HepG2 (cell line): ENCODE data around the gene RARA. TPM values are rescaled to one million over a fixed set of nuclear protein-coding genes. Genes with fewer than 3 reads are reported as not detected.

ENCODE experiments used
- KMT2B ChIP-seq: IDR thresholded peaks from 2 replicates; pipeline ENCODE4 v1.6.1; 2016; ENCODE audit warnings: missing genetic modification reagents, missing compliant biosample characterization
- PHF8 ChIP-seq: sonication (generic); formaldehyde crosslinking; IDR thresholded peaks from 2 replicates; pipeline ENCODE4 v1.5.0; 2020; ENCODE audit warnings: missing genetic modification reagents
- SPEN ChIP-seq: sonication (generic); formaldehyde crosslinking; IDR thresholded peaks from 2 replicates; pipeline ENCODE4 v1.5.1; 2020; ENCODE audit warnings: low read depth, mild to moderate bottlenecking, missing genetic modification reagents
- ZBTB1 ChIP-seq: sonication (generic); formaldehyde crosslinking; IDR thresholded peaks from 2 replicates; pipeline ENCODE4 v1.4.0; 2020; ENCODE audit warnings: missing genetic modification reagents, borderline replicate concordance
- ZFP82 ChIP-seq: sonication (generic); formaldehyde crosslinking; IDR thresholded peaks from 2 replicates; pipeline ENCODE4 v1.5.1; 2020; ENCODE audit warnings: mild to moderate bottlenecking, missing genetic modification reagents, borderline replicate concordance
- ZNF562 ChIP-seq: sonication (generic); formaldehyde crosslinking; IDR thresholded peaks from 2 replicates; pipeline ENCODE4 v1.8.0; 2022; ENCODE audit warnings: missing genetic modification reagents, borderline replicate concordance
- ZNF572 ChIP-seq: sonication (generic); formaldehyde crosslinking; IDR thresholded peaks from 2 replicates; pipeline ENCODE4 v1.5.1; 2020; ENCODE audit warnings: mild to moderate bottlenecking, missing genetic modification reagents
- ZNF615 ChIP-seq: sonication (generic); formaldehyde crosslinking; IDR thresholded peaks from 2 replicates; pipeline ENCODE4 v1.5.0; 2020; ENCODE audit warnings: mild to moderate bottlenecking, missing genetic modification reagents, borderline replicate concordance
- ZNF709 ChIP-seq: sonication (generic); formaldehyde crosslinking; IDR thresholded peaks from 2 replicates; pipeline ENCODE4 v1.5.0; 2020; ENCODE audit warnings: mild to moderate bottlenecking, missing genetic modification reagents
- polyA plus RNA-seq, 8 experiments: library from polyadenylated mRNA; depleted of rRNA in 3 of 8; stranded (reverse) in 7 of 8; unstranded in 1 of 8; fragments of >200 nt; fragmentation: Illumina TruSeq in 4 of 8; extraction: Trizol in 4 of 8; gene quantifications; 2 replicates each; pipeline versions ENCODE4 v1.2.1 to v1.2.3, GENCODE V29; 2011 to 2016; ENCODE audit warnings: low read depth in 4 of 8, missing spikeins in 1 of 8, mixed read lengths in 1 of 8; ENCODE audit not compliant: insufficient read depth in 1 of 8
- total RNA-seq, 5 experiments: library from RNA; depleted of rRNA; stranded (reverse); fragments of >200 nt; fragmentation: Illumina TruSeq; extraction: Trizol; gene quantifications; 2 replicates each; pipeline ENCODE4 v1.2.3, GENCODE V29; 2016; ENCODE audit warnings: low read depth in 1 of 5
- TF ChIP-seq, protein P1 (sequence below): sonication (generic); formaldehyde crosslinking; IDR thresholded peaks from 2 replicates; pipeline ENCODE4 v1.4.0; 2020; ENCODE audit warnings: mild to moderate bottlenecking, low read depth, missing genetic modification reagents
- TF ChIP-seq, protein P2 (sequence below): sonication (generic); formaldehyde crosslinking; IDR thresholded peaks from 2 replicates; pipeline ENCODE4 v1.4.0; 2020; ENCODE audit warnings: mild to moderate bottlenecking, missing genetic modification reagents
- TF ChIP-seq, protein P3 (sequence below), 2 experiments: fragments of 450-650 bp in 1 of 2; sonication (generic) in 1 of 2; formaldehyde crosslinking; IDR thresholded peaks; 2 replicates each; pipeline versions ENCODE4 v1.5.0 to v1.8.0; 2020 to 2022; ENCODE audit warnings: mild to moderate bottlenecking in 1 of 2, missing genetic modification reagents in 1 of 2
- TF ChIP-seq, protein P4 (sequence below): sonication (generic); formaldehyde crosslinking; IDR thresholded peaks from 2 replicates; pipeline ENCODE4 v1.5.1; 2020; ENCODE audit warnings: missing genetic modification reagents, mild to moderate bottlenecking, borderline replicate concordance
- TF ChIP-seq, protein P5 (sequence below): sonication (generic); formaldehyde crosslinking; IDR thresholded peaks from 2 replicates; pipeline ENCODE4 v1.8.1; 2022; ENCODE audit warnings: low read depth, mild to moderate bottlenecking, missing genetic modification reagents
- TF ChIP-seq, protein P6 (sequence below): sonication (generic); formaldehyde crosslinking; IDR thresholded peaks from 2 replicates; pipeline ENCODE4 v1.4.0; 2020; ENCODE audit warnings: mild to moderate bottlenecking, missing genetic modification reagents
- TF ChIP-seq, protein P7 (sequence below): sonication (generic); formaldehyde crosslinking; IDR thresholded peaks from 2 replicates; pipeline ENCODE4 v1.5.0; 2020; ENCODE audit warnings: missing genetic modification reagents

The RARA gene
- total and polyA plus RNA-seq, 2 of the 13 experiments (the other 11 are each of a cell fraction or from before 2014, with no cell fraction given): 6.4 to 8.6 TPM

DNA sequence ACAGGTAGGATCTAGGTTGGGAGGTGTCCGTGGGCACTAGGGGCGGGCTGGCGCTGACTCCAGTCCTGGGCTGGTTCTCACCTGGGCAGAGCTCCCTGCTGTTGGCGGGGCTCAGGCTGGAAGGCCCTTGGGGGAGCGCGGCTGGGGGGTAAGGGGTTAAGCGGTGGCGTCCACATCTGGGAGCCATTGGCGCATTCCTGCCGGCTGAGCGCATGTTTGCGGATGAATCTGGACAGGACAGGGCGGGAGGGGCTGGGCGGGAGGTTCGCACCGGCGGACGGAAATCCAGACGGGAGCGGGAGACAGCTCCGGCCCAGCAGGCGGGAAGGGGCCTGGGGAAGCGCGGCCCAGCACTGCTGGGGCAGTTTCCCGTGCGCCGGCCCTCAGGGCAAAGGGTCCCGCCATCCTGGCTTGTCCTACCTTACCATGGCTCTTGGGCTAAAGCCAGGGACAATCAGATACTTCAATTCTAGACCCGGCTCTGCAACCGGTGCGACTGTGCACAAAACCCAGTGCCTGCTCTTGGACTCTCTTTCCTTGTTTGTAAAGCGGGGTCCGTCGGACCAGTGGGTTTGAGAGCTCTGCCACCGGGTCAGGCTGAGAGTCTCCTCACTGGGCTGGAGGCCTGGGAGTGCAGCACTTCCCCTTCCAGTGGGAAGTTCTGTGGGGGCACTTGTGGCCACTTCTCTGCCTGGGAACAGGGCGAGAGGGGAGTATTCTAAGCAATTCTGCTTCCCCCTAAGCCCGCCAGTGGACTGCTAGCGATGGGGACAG lies 7.8 kb downstream of the RARA start (continued):
- TF ChIP-seq ZBTB1 (CRISPR knock-in tag) (no peak), ZNF572 (CRISPR knock-in tag) (no peak), ZNF709 (no peak), SPEN (no peak), KMT2B (peak; percentile 60; the same call in 1 of the 2 replicates), ZNF562 (CRISPR knock-in tag) (no peak), ZNF615 (CRISPR knock-in tag) (no peak), ZFP82 (CRISPR knock-in tag) (0 out of 2 replicates have a peak, but pooled peaks have one; percentile 15), PHF8 (CRISPR knock-in tag) (peak; percentile 58)
- TF ChIP-seq, protein P1, sequence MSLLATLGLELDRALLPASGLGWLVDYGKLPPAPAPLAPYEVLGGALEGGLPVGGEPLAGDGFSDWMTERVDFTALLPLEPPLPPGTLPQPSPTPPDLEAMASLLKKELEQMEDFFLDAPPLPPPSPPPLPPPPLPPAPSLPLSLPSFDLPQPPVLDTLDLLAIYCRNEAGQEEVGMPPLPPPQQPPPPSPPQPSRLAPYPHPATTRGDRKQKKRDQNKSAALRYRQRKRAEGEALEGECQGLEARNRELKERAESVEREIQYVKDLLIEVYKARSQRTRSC (CRISPR knock-in tag): 0 out of 2 replicates have a peak, but pooled peaks have one; percentile 58
- TF ChIP-seq, protein P2, sequence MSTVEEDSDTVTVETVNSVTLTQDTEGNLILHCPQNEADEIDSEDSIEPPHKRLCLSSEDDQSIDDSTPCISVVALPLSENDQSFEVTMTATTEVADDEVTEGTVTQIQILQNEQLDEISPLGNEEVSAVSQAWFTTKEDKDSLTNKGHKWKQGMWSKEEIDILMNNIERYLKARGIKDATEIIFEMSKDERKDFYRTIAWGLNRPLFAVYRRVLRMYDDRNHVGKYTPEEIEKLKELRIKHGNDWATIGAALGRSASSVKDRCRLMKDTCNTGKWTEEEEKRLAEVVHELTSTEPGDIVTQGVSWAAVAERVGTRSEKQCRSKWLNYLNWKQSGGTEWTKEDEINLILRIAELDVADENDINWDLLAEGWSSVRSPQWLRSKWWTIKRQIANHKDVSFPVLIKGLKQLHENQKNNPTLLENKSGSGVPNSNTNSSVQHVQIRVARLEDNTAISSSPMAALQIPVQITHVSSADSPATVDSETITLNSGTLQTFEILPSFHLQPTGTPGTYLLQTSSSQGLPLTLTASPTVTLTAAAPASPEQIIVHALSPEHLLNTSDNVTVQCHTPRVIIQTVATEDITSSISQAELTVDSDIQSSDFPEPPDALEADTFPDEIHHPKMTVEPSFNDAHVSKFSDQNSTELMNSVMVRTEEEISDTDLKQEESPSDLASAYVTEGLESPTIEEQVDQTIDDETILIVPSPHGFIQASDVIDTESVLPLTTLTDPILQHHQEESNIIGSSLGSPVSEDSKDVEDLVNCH (CRISPR knock-in tag): no peak
- TF ChIP-seq, protein P3, sequence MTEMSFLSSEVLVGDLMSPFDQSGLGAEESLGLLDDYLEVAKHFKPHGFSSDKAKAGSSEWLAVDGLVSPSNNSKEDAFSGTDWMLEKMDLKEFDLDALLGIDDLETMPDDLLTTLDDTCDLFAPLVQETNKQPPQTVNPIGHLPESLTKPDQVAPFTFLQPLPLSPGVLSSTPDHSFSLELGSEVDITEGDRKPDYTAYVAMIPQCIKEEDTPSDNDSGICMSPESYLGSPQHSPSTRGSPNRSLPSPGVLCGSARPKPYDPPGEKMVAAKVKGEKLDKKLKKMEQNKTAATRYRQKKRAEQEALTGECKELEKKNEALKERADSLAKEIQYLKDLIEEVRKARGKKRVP (CRISPR knock-in tag; IDR thresholded peaks at IDR 0.05): no peak
- TF ChIP-seq, protein P4, sequence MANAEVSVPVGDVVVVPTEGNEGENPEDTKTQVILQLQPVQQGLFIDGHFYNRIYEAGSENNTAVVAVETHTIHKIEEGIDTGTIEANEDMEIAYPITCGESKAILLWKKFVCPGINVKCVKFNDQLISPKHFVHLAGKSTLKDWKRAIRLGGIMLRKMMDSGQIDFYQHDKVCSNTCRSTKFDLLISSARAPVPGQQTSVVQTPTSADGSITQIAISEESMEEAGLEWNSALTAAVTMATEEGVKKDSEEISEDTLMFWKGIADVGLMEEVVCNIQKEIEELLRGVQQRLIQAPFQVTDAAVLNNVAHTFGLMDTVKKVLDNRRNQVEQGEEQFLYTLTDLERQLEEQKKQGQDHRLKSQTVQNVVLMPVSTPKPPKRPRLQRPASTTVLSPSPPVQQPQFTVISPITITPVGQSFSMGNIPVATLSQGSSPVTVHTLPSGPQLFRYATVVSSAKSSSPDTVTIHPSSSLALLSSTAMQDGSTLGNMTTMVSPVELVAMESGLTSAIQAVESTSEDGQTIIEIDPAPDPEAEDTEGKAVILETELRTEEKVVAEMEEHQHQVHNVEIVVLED (CRISPR knock-in tag): no peak
- TF ChIP-seq, protein P5, sequence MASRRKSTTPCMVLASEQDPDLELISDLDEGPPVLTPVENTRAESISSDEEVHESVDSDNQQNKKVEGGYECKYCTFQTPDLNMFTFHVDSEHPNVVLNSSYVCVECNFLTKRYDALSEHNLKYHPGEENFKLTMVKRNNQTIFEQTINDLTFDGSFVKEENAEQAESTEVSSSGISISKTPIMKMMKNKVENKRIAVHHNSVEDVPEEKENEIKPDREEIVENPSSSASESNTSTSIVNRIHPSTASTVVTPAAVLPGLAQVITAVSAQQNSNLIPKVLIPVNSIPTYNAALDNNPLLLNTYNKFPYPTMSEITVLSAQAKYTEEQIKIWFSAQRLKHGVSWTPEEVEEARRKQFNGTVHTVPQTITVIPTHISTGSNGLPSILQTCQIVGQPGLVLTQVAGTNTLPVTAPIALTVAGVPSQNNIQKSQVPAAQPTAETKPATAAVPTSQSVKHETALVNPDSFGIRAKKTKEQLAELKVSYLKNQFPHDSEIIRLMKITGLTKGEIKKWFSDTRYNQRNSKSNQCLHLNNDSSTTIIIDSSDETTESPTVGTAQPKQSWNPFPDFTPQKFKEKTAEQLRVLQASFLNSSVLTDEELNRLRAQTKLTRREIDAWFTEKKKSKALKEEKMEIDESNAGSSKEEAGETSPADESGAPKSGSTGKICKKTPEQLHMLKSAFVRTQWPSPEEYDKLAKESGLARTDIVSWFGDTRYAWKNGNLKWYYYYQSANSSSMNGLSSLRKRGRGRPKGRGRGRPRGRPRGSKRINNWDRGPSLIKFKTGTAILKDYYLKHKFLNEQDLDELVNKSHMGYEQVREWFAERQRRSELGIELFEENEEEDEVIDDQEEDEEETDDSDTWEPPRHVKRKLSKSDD (CRISPR knock-in tag): no peak
- TF ChIP-seq, protein P6, sequence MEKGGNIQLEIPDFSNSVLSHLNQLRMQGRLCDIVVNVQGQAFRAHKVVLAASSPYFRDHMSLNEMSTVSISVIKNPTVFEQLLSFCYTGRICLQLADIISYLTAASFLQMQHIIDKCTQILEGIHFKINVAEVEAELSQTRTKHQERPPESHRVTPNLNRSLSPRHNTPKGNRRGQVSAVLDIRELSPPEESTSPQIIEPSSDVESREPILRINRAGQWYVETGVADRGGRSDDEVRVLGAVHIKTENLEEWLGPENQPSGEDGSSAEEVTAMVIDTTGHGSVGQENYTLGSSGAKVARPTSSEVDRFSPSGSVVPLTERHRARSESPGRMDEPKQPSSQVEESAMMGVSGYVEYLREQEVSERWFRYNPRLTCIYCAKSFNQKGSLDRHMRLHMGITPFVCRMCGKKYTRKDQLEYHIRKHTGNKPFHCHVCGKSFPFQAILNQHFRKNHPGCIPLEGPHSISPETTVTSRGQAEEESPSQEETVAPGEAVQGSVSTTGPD: no peak
- TF ChIP-seq, protein P7, sequence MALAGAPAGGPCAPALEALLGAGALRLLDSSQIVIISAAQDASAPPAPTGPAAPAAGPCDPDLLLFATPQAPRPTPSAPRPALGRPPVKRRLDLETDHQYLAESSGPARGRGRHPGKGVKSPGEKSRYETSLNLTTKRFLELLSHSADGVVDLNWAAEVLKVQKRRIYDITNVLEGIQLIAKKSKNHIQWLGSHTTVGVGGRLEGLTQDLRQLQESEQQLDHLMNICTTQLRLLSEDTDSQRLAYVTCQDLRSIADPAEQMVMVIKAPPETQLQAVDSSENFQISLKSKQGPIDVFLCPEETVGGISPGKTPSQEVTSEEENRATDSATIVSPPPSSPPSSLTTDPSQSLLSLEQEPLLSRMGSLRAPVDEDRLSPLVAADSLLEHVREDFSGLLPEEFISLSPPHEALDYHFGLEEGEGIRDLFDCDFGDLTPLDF: peak; percentile 86
